Neuronal stem cell (in vitro differentiated cells): ENCODE results near the gene SHISA9.

Experiments used
- DNase-seq: peaks from one replicate; pipeline ENCODE4 v3.0.0-alpha.2; 2013; ENCODE audit warnings: low spot score
- H2AFZ ChIP-seq: one replicate; pipeline ENCODE4 v1.6.1; 2013; ENCODE audit warnings: mild to moderate bottlenecking, low read length, inconsistent platforms
- H2AK5ac ChIP-seq: 2 replicates; pipeline ENCODE4 v1.6.1; 2013; ENCODE audit warnings: low read depth, mild to moderate bottlenecking, inconsistent platforms, low read length, moderate library complexity, mixed read lengths
- H2BK120ac ChIP-seq: 2 replicates; pipeline ENCODE4 v1.6.1; 2013; ENCODE audit warnings: low read depth, mild to moderate bottlenecking, inconsistent platforms, low read length, moderate library complexity, mixed read lengths
- H2BK12ac ChIP-seq: one replicate; pipeline ENCODE4 v1.6.1; 2013; ENCODE audit warnings: low read length, inconsistent platforms
- H2BK15ac ChIP-seq: 2 replicates; pipeline ENCODE4 v1.6.1; 2013; ENCODE audit warnings: mild to moderate bottlenecking, low read length, inconsistent platforms, mixed read lengths
- H2BK5ac ChIP-seq: one replicate; pipeline ENCODE4 v1.6.1; 2013; ENCODE audit warnings: inconsistent platforms, mild to moderate bottlenecking, low read length, moderate library complexity
- H3K14ac ChIP-seq: one replicate; pipeline ENCODE4 v1.6.1; 2013; ENCODE audit warnings: low read length, inconsistent platforms
- H3K18ac ChIP-seq: 2 replicates; pipeline ENCODE4 v1.6.1; 2013; ENCODE audit warnings: low read length, inconsistent platforms
- H3K23ac ChIP-seq: 2 replicates; pipeline ENCODE4 v1.6.1; 2013; ENCODE audit warnings: low read depth, mild to moderate bottlenecking, mixed read lengths, low read length, inconsistent platforms; ENCODE audit not compliant: poor library complexity
- H3K27ac ChIP-seq: replicated peaks from 3 replicates; pipeline ENCODE4 v1.5.1; 2013; ENCODE audit warnings: low read length, inconsistent platforms
- H3K27me3 ChIP-seq, 3 experiments: 2 replicates each; pipeline ENCODE4 v1.6.1; 2013; ENCODE audit warnings: low read length in 3 of 3, mild to moderate bottlenecking in 2 of 3, inconsistent platforms in 1 of 3, low read depth in 1 of 3, mixed read lengths in 1 of 3, moderate library complexity in 1 of 3; ENCODE audit not compliant: control insufficient read depth in 3 of 3, insufficient read depth in 3 of 3
- H3K36me3 ChIP-seq, 2 donors: replicated peaks in 1 of 2; 2 replicates each; pipeline ENCODE4 v1.6.1; 2013; ENCODE audit warnings: low read length in 2 of 2; ENCODE audit not compliant: control insufficient read depth in 2 of 2, insufficient read depth in 2 of 2
- H3K4ac ChIP-seq: 2 replicates; pipeline ENCODE4 v1.6.1; 2013; ENCODE audit warnings: inconsistent platforms, mild to moderate bottlenecking, low read length, moderate library complexity
- H3K4me1 ChIP-seq, 2 donors: 1 replicate in 1 of 2; 2 replicates in 1 of 2; pipeline ENCODE4 v1.6.1; 2013; ENCODE audit warnings: low read length in 2 of 2, low read depth in 1 of 2; ENCODE audit not compliant: control insufficient read depth in 2 of 2, insufficient read depth in 1 of 2
- H3K4me2 ChIP-seq: one replicate; pipeline ENCODE4 v1.6.1; 2013; ENCODE audit warnings: mild to moderate bottlenecking, low read length, inconsistent platforms; ENCODE audit not compliant: insufficient read depth, poor library complexity, severe bottlenecking
- H3K4me3 ChIP-seq, 2 donors: 2 replicates each; pipeline ENCODE4 v1.5.1; 2013; ENCODE audit warnings: low read length in 2 of 2, mild to moderate bottlenecking in 2 of 2, inconsistent platforms in 1 of 2, moderate library complexity in 1 of 2
- H3K79me1 ChIP-seq: one replicate; pipeline ENCODE4 v1.6.1; 2013; ENCODE audit warnings: low read depth, mild to moderate bottlenecking, inconsistent platforms, low read length, moderate library complexity
- H3K9ac ChIP-seq: one replicate; pipeline ENCODE4 v1.6.1; 2013; ENCODE audit warnings: mild to moderate bottlenecking, low read depth, low read length, inconsistent platforms; ENCODE audit not compliant: poor library complexity
- H3K9me3 ChIP-seq, 2 donors: replicated peaks in 1 of 2; 2 replicates each; pipeline versions ENCODE3 to v1.6.1; 2013; ENCODE audit warnings: low read length in 2 of 2, mild to moderate bottlenecking in 2 of 2, inconsistent platforms in 1 of 2, low read depth in 1 of 2, mixed read lengths in 1 of 2, moderate library complexity in 1 of 2; ENCODE audit not compliant: control insufficient read depth in 2 of 2, insufficient read depth in 1 of 2
- H4K8ac ChIP-seq: one replicate; pipeline ENCODE4 v1.6.1; 2013; ENCODE audit warnings: low read depth, mild to moderate bottlenecking, inconsistent platforms, low read length, moderate library complexity
- H4K91ac ChIP-seq: one replicate; pipeline ENCODE4 v1.6.1; 2013; ENCODE audit warnings: low read length, low read depth, mild to moderate bottlenecking, inconsistent platforms; ENCODE audit not compliant: poor library complexity
- WGBS, 2 donors: extraction: QIAGEN DNeasy Blood & Tissue Kit; methylation state at CpG; one replicate each; pipeline ENCODE4 v1.1.7; 2013; ENCODE audit warnings: missing lambda C conversion rate in 2 of 2, mixed read lengths in 1 of 2; ENCODE audit not compliant: insufficient read length in 2 of 2, insufficient replicate concordance in 1 of 2; ENCODE audit errors: extremely low coverage in 2 of 2; 5-methylcytosine and 5-hydroxymethylcytosine counted together

SHISA9 gene

DNA sequence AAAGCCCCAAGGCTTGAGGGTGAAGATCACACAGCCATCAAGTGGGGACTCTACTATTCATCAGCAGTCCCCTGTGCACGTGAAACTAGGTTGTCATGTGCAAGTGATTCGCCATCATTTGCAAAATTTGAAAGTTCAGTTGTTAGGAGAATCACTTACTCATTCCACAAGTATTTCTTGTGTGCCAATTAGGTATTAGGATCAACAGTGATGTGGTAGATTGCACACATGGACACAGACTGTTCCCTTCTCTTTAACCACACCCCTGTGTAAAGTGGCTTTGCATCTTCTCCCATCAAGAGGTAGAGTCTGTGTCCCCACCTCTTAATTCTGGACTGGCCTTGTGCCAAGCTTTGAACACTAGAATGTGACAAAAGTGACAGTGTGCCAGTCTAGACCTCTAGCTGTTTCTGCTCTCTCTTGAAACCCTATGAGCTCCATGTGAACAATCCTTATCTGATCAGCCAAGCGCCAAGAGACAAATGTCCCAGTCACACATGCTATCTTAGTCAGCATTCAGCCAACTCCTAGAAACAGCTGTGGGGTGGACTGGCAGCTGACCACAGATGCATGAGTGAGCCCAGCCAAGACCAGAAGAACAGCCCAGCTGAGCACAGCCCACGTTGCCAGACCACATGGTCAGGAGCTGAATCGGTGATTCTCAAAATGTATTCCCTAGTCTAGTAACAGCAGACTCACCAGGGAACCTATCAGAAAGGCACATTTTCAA, 31.5 kb upstream of the SHISA9 start:
- Histone ChIP-seq H3K27ac (no peak overlapping the region), H2BK12ac (no peak overlapping the region), H3K79me1 (no peaks in the 10 kb centered on the region), H3K18ac (no peak overlapping the region), H3K4me1 (no peaks in the 10 kb centered on the region), H2BK5ac (no peak overlapping the region), H2BK15ac (no peak overlapping the region), H2BK120ac (no peak overlapping the region), H3K27me3 (no peaks in the 10 kb centered on the region), H2AFZ (no peak overlapping the region), H3K14ac (no peak overlapping the region), H3K23ac (no peak overlapping the region), H3K4me3 (no peak overlapping the region), H4K91ac (no peak overlapping the region), H4K8ac (no peak overlapping the region), H3K9ac (no peak overlapping the region), H2AK5ac (no peak overlapping the region), H3K4ac (no peak overlapping the region), H3K36me3 (no peaks in the 10 kb centered on the region), H3K9me3 (no peaks in the 10 kb centered on the region), H3K4me2 (no peak overlapping the region)
- DNase-seq = no peak
- WGBS, 2 donors = no CpG with 5 or more reads among the region's 5 CpGs

DNA sequence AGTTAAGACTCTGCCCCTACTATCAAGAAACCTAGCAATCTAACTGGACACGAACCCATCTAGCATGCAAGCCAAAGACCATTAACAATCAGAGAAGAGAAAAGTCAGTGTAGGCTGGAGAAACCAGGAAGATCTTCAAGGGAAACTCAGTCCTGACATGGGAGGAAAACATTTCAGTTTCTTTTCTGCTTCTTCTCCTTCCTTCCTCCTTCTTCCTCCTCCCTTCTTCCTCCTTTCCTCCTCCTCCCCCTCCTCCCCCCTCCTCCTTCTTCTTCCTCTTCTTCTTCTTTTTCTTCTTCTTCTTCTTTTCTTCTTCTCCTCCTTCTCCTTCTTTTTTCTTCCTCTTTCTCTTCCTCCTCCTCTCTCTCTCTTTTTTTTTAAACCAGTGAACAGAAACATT, 29.6 kb upstream of the SHISA9 start:
- Histone ChIP-seq H4K8ac (no peak overlapping the region), H3K23ac (no peak overlapping the region), H2AK5ac (no peak overlapping the region), H2BK12ac (no peak overlapping the region), H3K4me3 (no peak overlapping the region), H3K9ac (no peak overlapping the region), H2BK5ac (no peak overlapping the region), H3K14ac (no peak overlapping the region), H3K79me1 (no peaks in the 10 kb centered on the region), H3K27ac (no peak overlapping the region), H3K9me3 (no peaks in the 10 kb centered on the region), H3K4me1 (no peaks in the 10 kb centered on the region), H3K18ac (no peak overlapping the region), H3K4ac (no peak overlapping the region), H2BK15ac (no peak overlapping the region), H3K4me2 (no peak overlapping the region), H2AFZ (no peak overlapping the region), H3K27me3 (no peaks in the 10 kb centered on the region), H2BK120ac (no peak overlapping the region), H3K36me3 (no peaks in the 10 kb centered on the region), H4K91ac (no peak overlapping the region)
- no peak for DNase-seq
- WGBS, 2 donors = no CpG with 5 or more reads among the region's 1 CpG

DNA sequence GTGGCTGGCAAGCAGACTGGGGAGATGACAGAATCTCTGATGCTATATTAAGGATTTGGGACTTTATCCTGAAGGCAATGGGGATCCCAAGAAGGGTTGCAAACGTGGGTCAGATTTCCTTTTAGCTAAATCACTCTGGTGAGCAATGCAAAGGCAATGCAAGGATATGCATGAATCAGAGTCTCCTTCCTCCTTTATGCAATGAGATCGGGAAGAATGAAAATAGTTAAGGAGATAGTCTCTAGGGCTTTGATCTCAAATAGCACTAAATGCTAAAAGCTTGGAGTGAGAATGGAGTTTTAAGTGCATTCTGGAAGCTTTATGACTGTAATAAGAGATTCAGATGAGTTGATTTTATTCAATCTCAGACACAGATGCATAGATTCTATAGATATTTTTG, 27.2 kb upstream of the SHISA9 start:
- Histone ChIP-seq H3K79me1 (no peaks in the 10 kb centered on the region), H4K91ac (no peak overlapping the region), H3K4me2 (no peak overlapping the region), H2AK5ac (no peak overlapping the region), H4K8ac (no peak overlapping the region), H3K18ac (no peak overlapping the region), H3K27ac (no peak overlapping the region), H3K9ac (no peak overlapping the region), H3K4me1 (no peaks in the 10 kb centered on the region), H3K27me3 (no peaks in the 10 kb centered on the region), H2AFZ (no peak overlapping the region), H3K14ac (no peak overlapping the region), H3K9me3 (no peaks in the 10 kb centered on the region), H3K4me3 (no peak overlapping the region), H2BK5ac (no peak overlapping the region), H3K23ac (no peak overlapping the region), H2BK15ac (no peak overlapping the region), H2BK120ac (no peak overlapping the region), H2BK12ac (no peak overlapping the region), H3K36me3 (no peaks in the 10 kb centered on the region), H3K4ac (no peak overlapping the region)
- DNase-seq = no peak
- WGBS, 2 donors = no CpG with 5 or more reads among the region's 2 CpGs

DNA sequence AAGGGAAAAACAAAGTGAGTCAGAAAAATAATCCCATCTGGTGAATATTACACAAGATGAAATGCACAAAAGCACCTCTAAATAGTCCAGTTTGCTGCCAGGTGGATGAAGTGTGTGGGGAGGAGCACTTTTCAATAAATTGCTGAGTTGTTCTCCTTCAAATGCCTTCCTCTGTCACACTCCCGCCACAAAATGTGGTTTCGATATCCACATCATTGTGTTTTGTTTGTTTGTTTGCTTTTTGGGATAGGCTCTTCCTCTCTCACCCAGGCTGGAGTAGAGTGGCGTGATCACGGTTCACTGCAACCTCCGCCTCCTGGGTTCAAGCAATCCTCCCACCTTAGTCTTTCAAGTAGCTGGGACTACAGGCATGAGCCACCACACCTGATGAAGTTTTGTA, 24.6 kb upstream of the SHISA9 start:
- no peak overlapping the region for H3K4me3 ChIP-seq
- H3K4ac ChIP-seq = no peak overlapping the region
- no CpG with 5 or more reads among the region's 5 CpGs for WGBS, 2 donors
- H2BK15ac ChIP-seq = no peak overlapping the region
- H2AK5ac ChIP-seq = no peak overlapping the region
- no peak overlapping the region for H4K91ac ChIP-seq
- H2AFZ ChIP-seq = no peak overlapping the region
- H3K27me3 ChIP-seq = no peaks in the 10 kb centered on the region
- H2BK12ac ChIP-seq = no peak overlapping the region
- DNase-seq = no peak
- no peak overlapping the region for H3K4me2 ChIP-seq
- H2BK5ac ChIP-seq = no peak overlapping the region
- no peak overlapping the region for H3K14ac ChIP-seq
- H3K27ac ChIP-seq = no peak overlapping the region
- no peak overlapping the region for H3K18ac ChIP-seq
- H3K79me1 ChIP-seq = no peaks in the 10 kb centered on the region
- no peaks in the 10 kb centered on the region for H3K9me3 ChIP-seq
- H3K4me1 ChIP-seq = no peaks in the 10 kb centered on the region
- no peaks in the 10 kb centered on the region for H3K36me3 ChIP-seq
- no peak overlapping the region for H3K9ac ChIP-seq
- no peak overlapping the region for H4K8ac ChIP-seq
- H2BK120ac ChIP-seq = no peak overlapping the region
- no peak overlapping the region for H3K23ac ChIP-seq
